Measurements from ENCODE around the gene RPL23. TPM values are rescaled to one million over a fixed set of nuclear protein-coding genes. Genes with fewer than 3 reads are reported as not detected.
A peak's percentile ranks its signal among the peaks of the same experiment; 100 is the strongest.

Gene RPL23
- total RNA-seq, 1 donor from 2014 or later: 3,404 TPM

DNA sequence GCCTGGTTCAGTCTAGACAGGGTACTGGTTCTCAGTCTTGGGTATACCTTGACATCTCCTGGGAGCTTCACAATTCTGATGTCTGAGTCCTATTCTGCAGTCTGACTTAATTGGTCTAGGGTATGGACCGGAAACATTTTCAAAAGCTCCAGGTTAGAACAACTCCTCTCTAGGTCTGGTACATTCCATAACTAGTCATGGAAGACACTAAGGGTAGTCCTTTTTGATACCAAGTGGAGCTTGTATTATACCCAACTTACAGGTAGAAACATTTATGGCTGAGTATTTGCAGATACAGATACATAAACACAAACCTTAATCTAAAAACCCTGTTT lies 5.0 kb downstream of the RPL23 start:
- Mint-ChIP-seq H3K9me3 (no peaks in the 10 kb centered on the region), H3K27ac (no peak overlapping the region), H3K4me3 (no peak overlapping the region), H3K27me3 (ENCODE audit: insufficient read depth, low read depth) (peaks cover 5% of the 10 kb centered on the region), H3K36me3 (peaks cover 39% of the 10 kb centered on the region), H3K4me1 (peaks cover 35% of the 10 kb centered on the region)
- Histone ChIP-seq H3K27ac (no peak overlapping the region), H3K9me3 (ENCODE audit: low read depth) (no peaks in the 10 kb centered on the region), H3K4me3 (no peak overlapping the region), H3K4me1 (peaks cover 14% of the 10 kb centered on the region), H3K79me2 (ENCODE audit: low read depth) (peaks cover 44% of the 10 kb centered on the region), H3K9ac (no peak overlapping the region), H3K27me3 (no peaks in the 10 kb centered on the region), H4K20me1 (ENCODE audit: low read depth) (peaks cover 45% of the 10 kb centered on the region), H2AFZ (replicated peaks) (no peak overlapping the region), H3K36me3 (peaks cover 36% of the 10 kb centered on the region), H3F3A (ENCODE audit: low read depth) (peaks cover 79% of the 10 kb centered on the region), H3K4me2 (no peak overlapping the region)
- no peak for DNase-seq (ENCODE audit: low spot score)
- no peak for TF ChIP-seq EZH2phosphoT487 (IDR thresholded peaks at IDR 0.05)
- TF ChIP-seq, protein P1, sequence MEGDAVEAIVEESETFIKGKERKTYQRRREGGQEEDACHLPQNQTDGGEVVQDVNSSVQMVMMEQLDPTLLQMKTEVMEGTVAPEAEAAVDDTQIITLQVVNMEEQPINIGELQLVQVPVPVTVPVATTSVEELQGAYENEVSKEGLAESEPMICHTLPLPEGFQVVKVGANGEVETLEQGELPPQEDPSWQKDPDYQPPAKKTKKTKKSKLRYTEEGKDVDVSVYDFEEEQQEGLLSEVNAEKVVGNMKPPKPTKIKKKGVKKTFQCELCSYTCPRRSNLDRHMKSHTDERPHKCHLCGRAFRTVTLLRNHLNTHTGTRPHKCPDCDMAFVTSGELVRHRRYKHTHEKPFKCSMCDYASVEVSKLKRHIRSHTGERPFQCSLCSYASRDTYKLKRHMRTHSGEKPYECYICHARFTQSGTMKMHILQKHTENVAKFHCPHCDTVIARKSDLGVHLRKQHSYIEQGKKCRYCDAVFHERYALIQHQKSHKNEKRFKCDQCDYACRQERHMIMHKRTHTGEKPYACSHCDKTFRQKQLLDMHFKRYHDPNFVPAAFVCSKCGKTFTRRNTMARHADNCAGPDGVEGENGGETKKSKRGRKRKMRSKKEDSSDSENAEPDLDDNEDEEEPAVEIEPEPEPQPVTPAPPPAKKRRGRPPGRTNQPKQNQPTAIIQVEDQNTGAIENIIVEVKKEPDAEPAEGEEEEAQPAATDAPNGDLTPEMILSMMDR (IDR thresholded peaks at IDR 0.05): no peak
- TF ChIP-seq EZH2 (IDR thresholded peaks at IDR 0.05): no peak

DNA sequence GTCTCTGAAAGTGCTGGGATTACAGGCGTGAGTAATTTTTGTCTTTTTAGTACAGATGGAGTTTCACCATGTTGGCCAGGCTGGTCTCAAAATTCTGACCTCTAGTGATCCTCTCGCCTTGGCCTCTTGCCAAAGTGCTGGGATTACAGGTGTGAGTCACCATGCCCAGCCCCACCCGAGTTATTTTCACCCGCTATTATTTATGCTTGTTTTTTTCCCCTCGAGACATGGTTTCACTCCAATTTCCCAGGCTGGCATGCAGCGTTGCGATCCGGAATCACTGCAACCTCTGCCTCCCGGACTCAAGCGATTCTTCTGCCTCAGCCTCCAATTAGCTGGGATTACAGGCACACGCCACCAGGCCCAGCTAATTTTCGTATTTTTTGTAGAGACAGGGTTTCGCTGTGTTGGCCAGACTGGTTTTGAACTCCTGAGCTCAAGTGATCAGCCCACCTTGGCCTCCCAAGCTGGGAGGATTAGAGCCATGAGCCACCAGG lies 9.2 kb downstream of the RPL23 start:
- Histone ChIP-seq H4K20me1 (ENCODE audit: low read depth) (peaks cover 6% of the 10 kb centered on the region), H3K4me2 (no peak overlapping the region), H3K79me2 (ENCODE audit: low read depth) (peaks cover 2% of the 10 kb centered on the region), H3K4me1 (no peaks in the 10 kb centered on the region), H3F3A (ENCODE audit: low read depth) (peaks cover 44% of the 10 kb centered on the region), H3K9ac (no peak overlapping the region), H3K27me3 (no peaks in the 10 kb centered on the region), H3K4me3 (no peak overlapping the region), H3K9me3 (ENCODE audit: low read depth) (no peaks in the 10 kb centered on the region), H3K27ac (no peak overlapping the region), H3K36me3 (peaks cover 10% of the 10 kb centered on the region), H2AFZ (replicated peaks) (no peak overlapping the region)
- Mint-ChIP-seq H3K4me3 (no peak overlapping the region), H3K36me3 (peaks cover 9% of the 10 kb centered on the region), H3K27ac (no peak overlapping the region), H3K4me1 (peaks cover 3% of the 10 kb centered on the region), H3K9me3 (no peaks in the 10 kb centered on the region), H3K27me3 (ENCODE audit: insufficient read depth, low read depth) (no peaks in the 10 kb centered on the region)
- DNase-seq (ENCODE audit: low spot score): no peak
- TF ChIP-seq EZH2 (IDR thresholded peaks at IDR 0.05) (no peak), EZH2phosphoT487 (IDR thresholded peaks at IDR 0.05) (no peak)
- TF ChIP-seq, protein P1 (IDR thresholded peaks at IDR 0.05): no peak

DNA sequence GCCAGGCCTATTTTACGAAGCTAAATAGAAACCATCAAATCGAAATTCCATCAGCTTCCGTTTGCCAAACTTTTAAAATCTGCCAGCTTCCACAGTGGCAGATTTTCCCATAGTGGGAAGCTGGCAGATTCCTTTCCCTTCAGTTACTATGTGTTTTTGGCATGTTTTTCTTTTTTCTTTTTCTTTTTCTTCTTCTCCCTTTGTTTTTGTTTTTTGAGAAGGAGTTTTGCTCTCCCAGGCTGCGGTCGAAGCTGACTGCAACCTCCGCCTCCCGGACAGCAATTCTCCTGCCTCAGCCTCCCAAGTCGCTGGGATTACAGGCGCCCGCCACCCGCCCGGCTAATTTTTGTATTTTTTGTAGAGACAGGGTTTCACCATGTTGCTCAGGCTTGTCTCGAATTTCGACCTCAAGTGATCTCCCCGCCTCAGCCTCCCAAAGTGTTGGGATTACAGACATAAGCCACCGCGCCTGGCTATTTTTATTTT lies 27.7 kb downstream of the RPL23 start:
- Histone ChIP-seq H3K27me3 (no peaks in the 10 kb centered on the region), H3K9ac (peak overlapping the region; percentile 94), H3K36me3 (no peaks in the 10 kb centered on the region), H4K20me1 (ENCODE audit: low read depth) (peaks cover 12% of the 10 kb centered on the region), H3F3A (ENCODE audit: low read depth) (peaks cover 15% of the 10 kb centered on the region), H3K4me3 (peak overlapping the region; percentile 96), H3K79me2 (ENCODE audit: low read depth) (peaks cover 31% of the 10 kb centered on the region), H3K27ac (peak overlapping the region; percentile 97), H3K4me2 (peak overlapping the region; percentile 98), H2AFZ (replicated peaks) (peak overlapping the region; percentile 90), H3K4me1 (peaks cover 6% of the 10 kb centered on the region), H3K9me3 (ENCODE audit: low read depth) (no peaks in the 10 kb centered on the region)
- Mint-ChIP-seq H3K4me3 (peak overlapping the region; percentile 98), H3K27me3 (ENCODE audit: insufficient read depth, low read depth) (peaks cover 19% of the 10 kb centered on the region), H3K9me3 (no peaks in the 10 kb centered on the region), H3K4me1 (peaks cover 22% of the 10 kb centered on the region), H3K27ac (peak overlapping the region; percentile 100), H3K36me3 (peaks cover 3% of the 10 kb centered on the region)
- TF ChIP-seq EZH2phosphoT487 (IDR thresholded peaks at IDR 0.05): no peak
- no peak for TF ChIP-seq EZH2 (IDR thresholded peaks at IDR 0.05)
- TF ChIP-seq, protein P1 (IDR thresholded peaks at IDR 0.05): no peak
- DNase-seq (ENCODE audit: low spot score): no peak

All from neural progenitor cell (in vitro differentiated cells).